ENCODE measurements around the gene LCP2.

GRCh38 chr5:170265522-170265921 lies 32.1 kb downstream of the LCP2 start:
- TF ChIP-seq EZH2phosphoT487 (IDR thresholded peaks at IDR 0.05) (no peak), EZH2 (IDR thresholded peaks at IDR 0.05) (no peak)
